Pons (tissue), 1 donor: ENCODE data around the gene CCND2.
A peak's percentile ranks its signal among the peaks of the same experiment; 100 is the strongest.

Experiments used
- DNase-seq: peaks from one replicate; pipeline ENCODE4 v3.0.0-alpha.2; 2016; ENCODE audit warnings: low spot score

The CCND2 gene

GRCh38 chr12:4256043-4256826 lies 17.3 kb upstream of the CCND2 start:
- no peak for DNase-seq

GRCh38 chr12:4257442-4257841 lies 16.1 kb upstream of the CCND2 start:
- DNase-seq = no peak

GRCh38 chr12:4259099-4259498 lies 14.5 kb upstream of the CCND2 start:
- DNase-seq = no peak

- DNase-seq = no peak
These were observed 11.9 kb upstream of the CCND2 start for GRCh38 chr12:4261655-4262054.

- DNase-seq = no peak
These were observed 8.3 kb upstream of the CCND2 start for GRCh38 chr12:4265280-4265679.

GRCh38 chr12:4266990-4267389 lies 6.6 kb upstream of the CCND2 start:
- DNase-seq = no peak

GRCh38 chr12:4267704-4268328 lies 5.7 kb upstream of the CCND2 start:
- DNase-seq = peak; percentile 15

GRCh38 chr12:4268329-4269181 lies 5.0 kb upstream of the CCND2 start:
- DNase-seq = peak; percentile 28

GRCh38 chr12:4269279-4269991 lies 4.1 kb upstream of the CCND2 start:
- peak; percentile 65 for DNase-seq

GRCh38 chr12:4270016-4270830 lies 3.3 kb upstream of the CCND2 start:
- no peak for DNase-seq

GRCh38 chr12:4270831-4271716 lies 2.5 kb upstream of the CCND2 start:
- peak; percentile 51 for DNase-seq

GRCh38 chr12:4271717-4272423 lies 1.7 kb upstream of the CCND2 start:
- DNase-seq = peak; percentile 60

GRCh38 chr12:4272424-4273272 lies 914 bp upstream of the CCND2 start:
- DNase-seq = peak; percentile 25

GRCh38 chr12:4273273-4273651 lies 300 bp upstream of the CCND2 start:
- peak; percentile 23 for DNase-seq

- no peak for DNase-seq
These were observed 944 bp downstream of the CCND2 start for GRCh38 chr12:4274396-4275015.

GRCh38 chr12:4275016-4275869 lies 1.7 kb downstream of the CCND2 start:
- DNase-seq = no peak

GRCh38 chr12:4275870-4276301 lies 2.3 kb downstream of the CCND2 start:
- DNase-seq = no peak
